Psoas muscle (tissue), 8 donors: ENCODE results near the gene SIL1. TPM values are rescaled to one million over a fixed set of nuclear protein-coding genes. Genes with fewer than 3 reads are reported as not detected.

ENCODE experiments used
- ATAC-seq, 4 donors: fragments of 200-7000 bp; cut with Tn5 transposase; one replicate each; pipeline ENCODE4 v1.9.1; 2020; ENCODE audit warnings: moderate library complexity in 3 of 4, mild to moderate bottlenecking in 2 of 4
- DNase-seq, 2 donors: peaks; one replicate each; pipeline ENCODE4 v3.0.0-alpha.2; 2020
- H3K27ac ChIP-seq: fragments of 200-600 bp; one replicate; pipeline ENCODE4 v1.8.0; 2022
- H3K27me3 ChIP-seq, 3 donors: fragments of 200-600 bp in 1 of 3; one replicate each; pipeline versions ENCODE4 v1.6.1 to v1.8.0; 2013 to 2022; ENCODE audit warnings: low read length in 2 of 3, mild to moderate bottlenecking in 2 of 3, moderate library complexity in 1 of 3; ENCODE audit not compliant: insufficient read depth in 3 of 3
- H3K36me3 ChIP-seq, 2 donors: fragments of 200-600 bp in 1 of 2; one replicate each; pipeline versions ENCODE4 v1.6.1 to v1.8.0; 2013 to 2022; ENCODE audit warnings: low read depth in 1 of 2, mild to moderate bottlenecking in 1 of 2, moderate library complexity in 1 of 2; ENCODE audit not compliant: insufficient read depth in 1 of 2
- H3K4me1 ChIP-seq: fragments of 200-600 bp; one replicate; pipeline ENCODE4 v1.8.0; 2022
- H3K4me3 ChIP-seq: fragments of 200-600 bp; one replicate; pipeline ENCODE4 v1.8.0; 2022; ENCODE audit warnings: mild to moderate bottlenecking
- H3K9me3 ChIP-seq: fragments of 200-600 bp; one replicate; pipeline ENCODE4 v1.8.0; 2022
- WGBS, 3 donors: extraction: QIAGEN DNeasy Blood & Tissue Kit; methylation state at CpG; one replicate each; pipeline versions ENCODE4 v1.1.6 to v1.1.7; 2013; 5-methylcytosine and 5-hydroxymethylcytosine counted together
- intact Hi-C, 2 donors: fragments of 100-400 bp; cut with DNase I; formaldehyde crosslinking; loops; one replicate each; pipeline versions ENCODE4 v1.11.0 to v1.14.2; 2022
- polyA plus RNA-seq, 3 donors: library from polyadenylated mRNA; stranded (reverse); fragments of 200-250 nt; gene quantifications; one replicate each; pipeline ENCODE4 v1.2.3, GENCODE V29; 2013
- total RNA-seq, 4 donors: library from RNA; stranded (reverse); fragmentation: NEBNext Ultra II Directional in 2 of 4; extraction: Animal tissue kit (Norgen Biotek cat#: 25700) in 2 of 4; gene quantifications; one replicate each; pipeline versions ENCODE4 v1.2.1 to v1.2.4, GENCODE V29; 2021 to 2023
- TF ChIP-seq, protein P1 (sequence below): fragments of 200-600 bp; IDR thresholded peaks from one replicate; pipeline ENCODE4 v1.8.0; 2022; ENCODE audit warnings: antibody characterized with exemption
- donor health status: healthy with polysubstance abuse.
- donor health status: DM: no; HTN: no; CAD: no; lungs with moderate emphysema.
- donor health status: Bipolar disorder and iron deficiency.
- donor health status: healthy.
- donor health status: DM: yes; HTN: yes; CAD: no.
- donor health status: DM: no; HTN: no; CAD: no.
- donor health status: DM: no; HTN: no; CAD: no.
- donor health status: DM: yes; HTN: yes; CAD: no.

SIL1 gene
- total and polyA plus RNA-seq, 7 donors = 27.1 to 52.9 (median 41.0) TPM

DNA sequence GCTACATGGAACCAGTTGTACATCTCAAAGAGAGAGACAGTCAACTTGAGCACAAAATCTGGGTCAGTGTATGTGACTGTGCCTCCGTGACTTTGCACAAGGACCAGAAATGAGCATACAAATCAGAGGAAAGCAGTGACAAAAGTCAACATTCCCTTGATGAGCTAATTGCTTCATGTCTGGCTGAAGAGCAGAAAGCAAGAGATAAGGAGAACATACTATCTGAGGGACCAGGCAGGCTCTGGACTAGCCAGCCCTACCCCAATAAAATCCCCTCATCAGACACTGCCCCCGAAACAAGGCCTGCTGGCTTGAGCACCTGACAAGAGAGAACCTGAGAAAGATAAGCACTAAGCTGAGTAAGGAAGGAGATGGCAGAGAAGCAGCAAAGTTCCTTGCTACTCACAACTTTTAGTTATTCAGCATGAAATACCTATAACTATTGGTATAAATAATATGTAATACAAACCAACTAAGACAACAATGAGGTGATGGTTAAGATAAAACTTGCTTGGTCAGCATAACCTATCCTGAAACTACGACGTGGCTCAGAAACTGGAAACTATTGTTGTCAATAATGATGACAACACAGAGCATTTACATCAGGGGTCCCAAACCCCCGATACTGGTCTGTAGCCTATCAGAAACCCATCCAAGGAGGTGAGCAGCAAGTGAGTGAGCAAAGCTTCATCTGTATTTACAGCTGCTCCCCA lies 9.5 kb downstream of the SIL1 start:
- Histone ChIP-seq H3K4me3 (no peak overlapping the region), H3K27me3 (no peaks in the 10 kb centered on the region), H3K9me3 (no peaks in the 10 kb centered on the region), H3K27ac (no peak overlapping the region), H3K36me3 (peaks cover 0 to 10% of the 10 kb centered on the region in 2 donors), H3K4me1 (peaks cover 27% of the 10 kb centered on the region)
- TF ChIP-seq, protein P1, sequence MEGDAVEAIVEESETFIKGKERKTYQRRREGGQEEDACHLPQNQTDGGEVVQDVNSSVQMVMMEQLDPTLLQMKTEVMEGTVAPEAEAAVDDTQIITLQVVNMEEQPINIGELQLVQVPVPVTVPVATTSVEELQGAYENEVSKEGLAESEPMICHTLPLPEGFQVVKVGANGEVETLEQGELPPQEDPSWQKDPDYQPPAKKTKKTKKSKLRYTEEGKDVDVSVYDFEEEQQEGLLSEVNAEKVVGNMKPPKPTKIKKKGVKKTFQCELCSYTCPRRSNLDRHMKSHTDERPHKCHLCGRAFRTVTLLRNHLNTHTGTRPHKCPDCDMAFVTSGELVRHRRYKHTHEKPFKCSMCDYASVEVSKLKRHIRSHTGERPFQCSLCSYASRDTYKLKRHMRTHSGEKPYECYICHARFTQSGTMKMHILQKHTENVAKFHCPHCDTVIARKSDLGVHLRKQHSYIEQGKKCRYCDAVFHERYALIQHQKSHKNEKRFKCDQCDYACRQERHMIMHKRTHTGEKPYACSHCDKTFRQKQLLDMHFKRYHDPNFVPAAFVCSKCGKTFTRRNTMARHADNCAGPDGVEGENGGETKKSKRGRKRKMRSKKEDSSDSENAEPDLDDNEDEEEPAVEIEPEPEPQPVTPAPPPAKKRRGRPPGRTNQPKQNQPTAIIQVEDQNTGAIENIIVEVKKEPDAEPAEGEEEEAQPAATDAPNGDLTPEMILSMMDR = no peak
- intact Hi-C loops = no loop called here
- DNase-seq (no peak), ATAC-seq (no peak)
- 74 to 81% (median 76%) methylated on average over 5 of the region's 5 CpGs for WGBS, 3 donors

DNA sequence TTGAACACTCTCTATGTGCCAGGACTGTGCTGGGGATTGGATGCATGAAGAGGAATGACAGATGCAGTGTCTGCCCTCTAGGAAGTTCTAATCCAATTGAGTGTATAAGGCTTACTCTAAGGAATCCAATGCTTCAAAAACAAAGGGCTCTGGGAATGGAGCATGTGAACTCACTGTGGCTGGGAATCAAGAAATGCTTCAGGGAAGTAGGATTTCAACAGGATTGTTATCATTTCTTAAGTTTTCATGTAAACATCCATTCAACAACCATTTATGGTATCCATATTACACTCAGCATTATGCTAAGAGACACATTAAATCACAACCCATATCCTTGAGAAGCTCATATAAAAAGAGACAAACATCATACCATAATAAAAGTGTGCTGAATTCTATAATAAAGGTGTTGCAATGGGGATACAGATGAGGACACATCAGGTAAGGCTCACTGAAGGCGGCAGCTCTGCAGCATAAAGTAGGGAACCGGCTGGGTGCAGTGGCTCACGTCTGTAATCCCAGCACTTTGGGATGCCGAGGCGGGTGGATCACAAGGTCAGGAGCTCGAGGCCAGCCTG lies 11.3 kb downstream of the SIL1 start:
- DNase-seq (no peak), ATAC-seq (no peak)
- intact Hi-C loops = no loop called here
- Histone ChIP-seq H3K36me3 (peaks cover 0 to 10% of the 10 kb centered on the region in 2 donors), H3K9me3 (no peaks in the 10 kb centered on the region), H3K27ac (no peak overlapping the region), H3K4me1 (peaks cover 43% of the 10 kb centered on the region), H3K27me3 (no peaks in the 10 kb centered on the region), H3K4me3 (no peak overlapping the region)
- TF ChIP-seq, protein P1 = no peak
- WGBS, 3 donors = 83 to 97% (median 94%) methylated on average over 6 of the region's 6 CpGs

DNA sequence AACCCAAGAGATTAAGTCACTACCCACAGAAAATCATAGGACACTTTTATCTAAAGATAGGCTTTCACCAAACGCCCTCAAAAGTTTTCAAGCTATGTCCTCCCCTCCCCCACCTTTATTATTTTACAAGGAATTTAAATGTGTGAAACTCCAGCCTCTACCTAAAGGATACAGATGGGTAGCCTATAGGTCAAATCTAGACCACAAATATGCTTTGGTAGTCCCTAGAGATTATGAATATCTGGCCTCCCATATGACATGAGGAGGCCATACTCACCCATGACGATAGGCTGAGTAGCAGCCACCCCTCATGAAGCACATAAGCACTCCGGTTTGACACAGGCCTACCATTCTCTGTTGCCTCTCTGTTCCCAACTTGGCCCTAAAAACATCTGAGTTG lies 11.9 kb downstream of the SIL1 start:
- Histone ChIP-seq H3K4me1 (peaks cover 49% of the 10 kb centered on the region), H3K27ac (peak overlapping the region; percentile 54), H3K4me3 (no peak overlapping the region), H3K27me3 (no peaks in the 10 kb centered on the region), H3K36me3 (peaks cover 0 to 10% of the 10 kb centered on the region in 2 donors), H3K9me3 (no peaks in the 10 kb centered on the region)
- intact Hi-C loops = no loop called here
- ATAC-seq = peak in 1 of 4 donors; percentile 15
- 84 to 86% (median 85%) methylated on average over 3 of the region's 3 CpGs for WGBS, 3 donors
- no peak for DNase-seq
- TF ChIP-seq, protein P1 = no peak

DNA sequence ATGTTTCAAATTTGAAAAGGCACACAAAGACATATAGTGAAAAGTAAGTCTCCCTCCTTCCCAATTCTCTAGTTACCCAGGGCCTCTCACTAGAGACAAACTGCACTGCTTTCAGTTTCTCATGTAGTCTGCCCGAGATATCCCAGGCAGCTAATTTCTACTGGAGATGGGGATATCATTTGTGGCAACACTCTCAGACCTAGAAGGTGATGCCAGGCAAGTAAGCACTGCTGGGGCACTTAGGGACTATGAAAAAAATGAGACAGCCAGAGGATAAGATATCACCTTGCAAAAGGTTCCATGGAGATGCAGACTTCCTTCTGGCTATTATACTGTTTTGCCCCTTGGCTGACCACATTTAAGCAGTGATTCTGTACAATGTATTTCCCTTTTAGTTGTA lies 12.6 kb downstream of the SIL1 start:
- 13 to 30% (median 25%) methylated on average over 1 of the region's 1 CpG for WGBS, 3 donors
- Histone ChIP-seq H3K36me3 (peaks cover 0 to 10% of the 10 kb centered on the region in 2 donors), H3K27me3 (no peaks in the 10 kb centered on the region), H3K9me3 (no peaks in the 10 kb centered on the region), H3K27ac (peak overlapping the region; percentile 54), H3K4me1 (peaks cover 56% of the 10 kb centered on the region), H3K4me3 (no peak overlapping the region)
- TF ChIP-seq, protein P1 = no peak
- DNase-seq (no peak), ATAC-seq (peak in 3 of 4 donors; percentile 27 to 54 (median 45))
- intact Hi-C loops = no loop called here
